Rectal smooth muscle tissue (tissue), 1 donor: Measurements from ENCODE around the gene PLSCR4.
A peak's percentile ranks its signal among the peaks of the same experiment; 100 is the strongest.
"Not testable (repeated sequence)": the region's sequence is repeated elsewhere in the genome, so short reads cannot be mapped to it uniquely, and the experiment has no call there.

Experiments used
- H3K27ac ChIP-seq: one replicate; pipeline ENCODE4 v1.7.0; 2013; ENCODE audit warnings: low read depth, low read length, inconsistent platforms
- H3K27me3 ChIP-seq: one replicate; pipeline ENCODE4 v1.7.0; 2013; ENCODE audit warnings: low read length; ENCODE audit not compliant: control insufficient read depth, insufficient read depth
- H3K36me3 ChIP-seq: one replicate; pipeline ENCODE4 v1.7.0; 2013; ENCODE audit warnings: low read length; ENCODE audit not compliant: control insufficient read depth, insufficient read depth
- H3K4me1 ChIP-seq: one replicate; pipeline ENCODE4 v1.7.0; 2013; ENCODE audit warnings: low read length; ENCODE audit not compliant: control insufficient read depth, insufficient read depth
- H3K4me3 ChIP-seq: one replicate; pipeline ENCODE4 v1.7.0; 2013; ENCODE audit warnings: low read length
- H3K9ac ChIP-seq: one replicate; pipeline ENCODE4 v1.7.0; 2013; ENCODE audit warnings: low read length

Gene PLSCR4

GRCh38 chr3:146269271-146269670 lies 18.4 kb upstream of the PLSCR4 start:
- no peak overlapping the region for H3K9ac ChIP-seq
- H3K4me3 ChIP-seq, result no peak overlapping the region
- H3K27ac ChIP-seq, result no peak overlapping the region
- peaks cover 4% of the 10 kb centered on the region for H3K4me1 ChIP-seq
- no peaks in the 10 kb centered on the region for H3K36me3 ChIP-seq
- H3K27me3 ChIP-seq, result no peaks in the 10 kb centered on the region

GRCh38 chr3:146268535-146269219 lies 17.8 kb upstream of the PLSCR4 start:
- no peaks in the 10 kb centered on the region for H3K36me3 ChIP-seq
- no peaks in the 10 kb centered on the region for H3K4me1 ChIP-seq
- no peak overlapping the region for H3K9ac ChIP-seq
- no peak overlapping the region for H3K27ac ChIP-seq
- H3K4me3 ChIP-seq, result no peak overlapping the region
- no peaks in the 10 kb centered on the region for H3K27me3 ChIP-seq

GRCh38 chr3:146265720-146266119 lies 14.8 kb upstream of the PLSCR4 start:
- Histone ChIP-seq H3K27me3 (no peaks in the 10 kb centered on the region), H3K27ac (no peak overlapping the region), H3K9ac (no peak overlapping the region), H3K36me3 (no peaks in the 10 kb centered on the region), H3K4me1 (no peaks in the 10 kb centered on the region), H3K4me3 (no peak overlapping the region)

- H3K4me3 ChIP-seq, result no peak overlapping the region
- H3K9ac ChIP-seq, result no peak overlapping the region
- H3K27me3 ChIP-seq, result no peaks in the 10 kb centered on the region
- no peaks in the 10 kb centered on the region for H3K36me3 ChIP-seq
- no peak overlapping the region for H3K27ac ChIP-seq
- H3K4me1 ChIP-seq, result no peaks in the 10 kb centered on the region
Measured at GRCh38 chr3:146262371-146263110, 11.6 kb upstream of the PLSCR4 start.

GRCh38 chr3:146259880-146260589 lies 9.1 kb upstream of the PLSCR4 start:
- H3K27ac ChIP-seq, result no peak overlapping the region
- no peaks in the 10 kb centered on the region for H3K4me1 ChIP-seq
- no peak overlapping the region for H3K4me3 ChIP-seq
- H3K27me3 ChIP-seq, result no peaks in the 10 kb centered on the region
- no peak overlapping the region for H3K9ac ChIP-seq
- no peaks in the 10 kb centered on the region for H3K36me3 ChIP-seq

GRCh38 chr3:146256851-146257486 lies 6.1 kb upstream of the PLSCR4 start:
- Histone ChIP-seq H3K4me1 (peaks cover under 1% of the 10 kb centered on the region), H3K27ac (no peak overlapping the region), H3K9ac (no peak overlapping the region), H3K4me3 (no peak overlapping the region), H3K36me3 (no peaks in the 10 kb centered on the region), H3K27me3 (no peaks in the 10 kb centered on the region)

GRCh38 chr3:146252445-146252844 lies 1.5 kb upstream of the PLSCR4 start:
- not testable (repeated sequence) for H3K4me3 ChIP-seq, H3K4me1 ChIP-seq
- peak overlapping the region; percentile 90 for H3K27ac ChIP-seq

GRCh38 chr3:146249921-146250320 lies 984 bp downstream of the PLSCR4 start:
- Histone ChIP-seq H3K27ac (peak overlapping the region; percentile 90), H3K4me3 (peak overlapping the region; percentile 77), H3K9ac (no peak overlapping the region), H3K36me3 (no peaks in the 10 kb centered on the region), H3K27me3 (no peaks in the 10 kb centered on the region), H3K4me1 (peaks cover 5% of the 10 kb centered on the region)

More at GRCh38 chr3:146252445-146252844, 1.5 kb upstream of the PLSCR4 start:
- H3K27me3 ChIP-seq, H3K9ac ChIP-seq, H3K36me3 ChIP-seq: not testable (repeated sequence)

GRCh38 chr3:146247911-146248310 lies 3.0 kb downstream of the PLSCR4 start:
- peaks cover 5% of the 10 kb centered on the region for H3K4me1 ChIP-seq
- H3K27me3 ChIP-seq, result no peaks in the 10 kb centered on the region
- no peak overlapping the region for H3K27ac ChIP-seq
- H3K36me3 ChIP-seq, result no peaks in the 10 kb centered on the region
- H3K9ac ChIP-seq, result no peak overlapping the region
- no peak overlapping the region for H3K4me3 ChIP-seq

- Histone ChIP-seq H3K9ac (no peak overlapping the region), H3K27ac (no peak overlapping the region), H3K4me3 (no peak overlapping the region), H3K27me3 (no peaks in the 10 kb centered on the region), H3K36me3 (no peaks in the 10 kb centered on the region), H3K4me1 (peaks cover 3% of the 10 kb centered on the region)
Measured at GRCh38 chr3:146246526-146246925, 4.4 kb downstream of the PLSCR4 start.

- no peak overlapping the region for H3K9ac ChIP-seq
- no peaks in the 10 kb centered on the region for H3K27me3 ChIP-seq
- H3K4me3 ChIP-seq, result no peak overlapping the region
- no peak overlapping the region for H3K27ac ChIP-seq
- peaks cover 3% of the 10 kb centered on the region for H3K4me1 ChIP-seq
- no peaks in the 10 kb centered on the region for H3K36me3 ChIP-seq
Measured at GRCh38 chr3:146243559-146243958, 7.3 kb downstream of the PLSCR4 start.

- Histone ChIP-seq H3K27ac (no peak overlapping the region), H3K36me3 (no peaks in the 10 kb centered on the region), H3K27me3 (no peaks in the 10 kb centered on the region)
Measured at GRCh38 chr3:146241523-146242240, 9.2 kb downstream of the PLSCR4 start.

More at GRCh38 chr3:146241523-146242240, 9.2 kb downstream of the PLSCR4 start:
- Histone ChIP-seq H3K4me1 (no peaks in the 10 kb centered on the region), H3K4me3 (no peak overlapping the region), H3K9ac (no peak overlapping the region)
